Measurements from ENCODE around the gene CLK4.
A peak's percentile ranks its signal among the peaks of the same experiment; 100 is the strongest.

The CLK4 gene

DNA sequence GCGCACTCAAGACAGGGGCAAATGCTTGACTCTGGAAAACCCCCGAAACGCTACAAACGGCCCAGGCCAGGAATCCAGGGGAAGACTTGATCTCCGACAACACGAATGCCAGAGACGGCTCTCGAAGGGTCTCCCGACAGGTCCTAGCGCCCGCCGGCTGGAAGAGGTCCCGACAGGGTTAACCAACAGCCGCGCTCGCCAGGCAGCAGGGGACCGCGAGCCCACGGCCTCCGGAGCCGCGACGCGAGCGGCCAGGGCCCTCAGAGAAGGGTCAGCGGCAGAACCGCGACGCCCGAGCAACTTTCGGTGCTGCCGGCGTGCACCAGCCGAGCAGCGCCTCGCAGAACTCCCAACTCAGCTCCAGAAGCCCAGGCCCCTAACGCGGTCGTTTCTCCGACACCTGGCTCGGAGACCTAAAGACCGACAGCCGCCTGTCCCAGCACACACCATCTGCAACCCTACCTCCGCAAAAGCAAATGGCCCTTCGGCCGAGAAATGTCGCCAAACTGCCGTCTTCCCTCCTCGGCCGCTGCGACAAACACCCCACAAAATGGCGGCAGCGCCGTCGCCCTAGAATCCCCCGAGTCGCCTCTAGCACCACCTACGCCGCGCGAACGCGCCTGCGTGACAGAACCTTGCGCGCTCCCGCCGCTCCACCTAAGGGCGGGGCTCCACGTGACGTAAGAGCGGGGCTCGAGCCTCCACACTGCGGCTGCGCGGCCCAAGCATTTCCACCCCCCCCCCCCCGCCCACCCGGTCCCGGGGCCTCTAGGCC is at the start of gene CLK4:
Gene CLK4 (minus strand): TSS at position 567 of the 775 bp plus-strand sequence. CDS start 3,634 bp downstream, outside the sequence.
- DNase-seq, result peak; percentile 96

DNA sequence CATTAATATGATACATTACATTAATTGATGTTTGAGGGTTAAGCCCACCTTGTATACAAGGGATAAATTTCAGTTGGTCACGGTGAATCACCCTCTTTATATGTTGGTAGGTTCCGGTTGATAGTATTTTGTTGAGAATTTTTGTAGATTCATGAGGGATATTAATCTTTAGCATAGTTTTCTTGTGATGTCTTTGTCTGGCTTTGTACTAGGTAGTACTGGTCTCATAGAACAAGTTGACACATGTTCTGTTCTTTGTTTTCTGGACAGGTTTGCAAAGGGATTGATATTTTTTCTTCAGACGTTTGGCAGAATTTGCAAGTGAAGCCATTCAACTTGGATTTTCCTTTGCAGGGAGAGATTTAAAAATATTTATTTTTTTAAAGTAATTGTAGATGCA is 49.1 kb upstream of the CLK4 start:
- no peak for DNase-seq

DNA sequence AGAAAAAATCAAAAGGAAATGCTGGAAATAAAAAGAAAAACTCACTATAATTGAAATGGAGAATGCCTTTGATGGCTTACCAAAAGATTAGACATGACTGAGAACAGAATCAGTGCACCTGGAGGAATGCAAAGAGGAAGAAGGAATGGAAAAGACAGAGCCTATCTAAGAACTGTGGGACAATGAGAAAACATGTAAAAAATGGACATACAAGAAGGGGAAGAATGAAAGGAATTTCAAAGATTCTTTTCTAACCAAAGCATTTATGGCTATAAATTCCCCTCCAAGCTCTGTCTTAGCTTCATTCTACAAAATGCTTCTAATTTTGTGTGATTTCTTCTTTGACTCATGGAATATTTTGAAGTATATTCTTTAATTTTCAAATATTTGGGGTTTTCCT is 47.5 kb upstream of the CLK4 start:
- no peak for DNase-seq

DNA sequence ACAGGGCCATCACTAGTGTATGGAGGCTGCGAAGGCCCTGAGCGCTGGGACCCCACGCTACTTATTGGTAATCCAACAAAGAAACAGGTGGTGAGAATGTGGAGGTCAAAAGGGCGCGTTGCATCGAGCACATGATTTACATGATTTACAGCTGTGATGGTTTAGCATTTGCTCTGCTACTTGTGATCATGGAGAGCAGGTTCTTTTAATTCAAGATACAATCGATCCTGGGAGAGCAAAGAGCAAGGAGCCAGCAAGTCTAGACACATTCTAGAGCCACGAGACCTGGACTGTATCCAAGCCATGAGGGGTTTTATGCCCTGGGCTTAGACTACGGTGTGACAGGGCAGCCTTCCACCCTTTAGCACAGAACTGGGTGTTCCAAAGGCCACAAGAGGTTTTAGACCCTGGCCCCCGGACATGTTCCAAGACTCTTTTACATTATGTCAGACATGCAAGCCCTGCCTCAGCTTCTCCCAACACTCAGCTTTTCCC is 47.0 kb upstream of the CLK4 start:
- DNase-seq, result no peak

DNA sequence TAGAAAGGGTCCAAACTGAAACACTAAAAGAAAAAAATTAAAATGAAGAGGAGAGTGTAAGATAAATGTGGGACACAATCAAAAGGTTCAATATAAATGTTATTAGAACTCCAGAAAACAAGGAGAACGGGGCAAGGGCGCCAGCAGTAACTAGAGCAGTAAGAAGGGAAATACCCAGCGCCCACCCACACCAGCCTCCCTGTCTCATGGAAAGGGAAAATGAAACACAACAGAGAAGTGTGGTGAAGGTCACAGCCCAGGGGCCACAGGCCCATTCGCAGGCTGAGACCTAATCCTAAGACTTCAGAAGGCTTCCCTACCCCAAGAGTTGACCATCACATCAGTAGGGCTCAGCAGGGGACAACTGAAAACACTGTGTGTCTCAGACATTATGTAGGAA is 45.8 kb upstream of the CLK4 start:
- no peak for DNase-seq

DNA sequence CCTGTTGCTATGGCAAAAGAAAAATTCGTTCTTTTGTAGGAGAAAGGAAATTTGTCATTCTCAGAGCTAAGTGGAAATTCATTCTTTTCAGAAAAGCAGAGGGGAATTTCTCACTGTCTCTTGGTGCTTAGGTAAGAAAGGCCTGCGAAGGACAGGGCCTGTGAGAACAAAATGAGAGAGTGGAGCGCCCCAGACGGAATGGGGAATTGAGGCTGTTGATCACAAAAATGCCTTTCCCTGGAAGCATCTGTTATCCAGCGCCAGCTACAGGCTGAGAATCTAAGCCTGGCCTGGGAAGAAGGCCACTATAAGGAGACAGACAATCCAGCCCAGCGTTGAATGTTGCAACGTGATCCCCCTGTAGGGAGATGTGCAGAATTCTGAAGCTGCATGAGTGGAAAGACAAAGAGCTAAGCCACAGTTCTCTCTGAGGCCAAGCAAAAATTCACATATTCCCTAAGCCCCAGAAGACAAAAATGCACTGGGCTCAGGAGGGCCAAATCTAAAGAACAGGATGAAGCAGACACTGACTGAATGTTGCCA is 44.8 kb upstream of the CLK4 start:
- no peak for DNase-seq

DNA sequence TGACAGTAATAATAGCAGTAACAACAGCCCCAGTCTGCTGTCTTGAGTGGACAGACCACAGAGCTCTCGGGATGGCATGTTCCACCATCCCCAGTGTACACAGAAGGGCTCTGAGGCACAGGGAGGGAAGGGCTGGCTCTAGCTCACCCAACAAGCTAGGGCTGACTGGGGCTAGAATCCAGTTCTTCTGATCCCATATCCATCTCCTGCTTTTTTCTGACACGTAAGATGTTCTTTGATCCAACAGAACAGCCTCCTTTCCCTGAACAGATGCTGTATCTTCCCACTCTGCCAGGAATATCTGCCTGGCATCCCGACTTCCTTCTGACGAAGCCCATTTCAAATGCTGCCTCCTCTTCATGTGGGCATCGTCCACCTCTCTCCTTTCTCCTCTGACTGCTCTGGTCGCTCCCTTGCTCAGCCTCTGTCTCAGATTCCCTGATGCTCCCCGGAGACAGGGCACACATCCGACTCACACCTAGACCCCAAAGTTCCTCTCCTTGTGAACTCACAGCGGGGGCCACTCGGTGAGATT is 43.6 kb upstream of the CLK4 start:
- no peak for DNase-seq

DNA sequence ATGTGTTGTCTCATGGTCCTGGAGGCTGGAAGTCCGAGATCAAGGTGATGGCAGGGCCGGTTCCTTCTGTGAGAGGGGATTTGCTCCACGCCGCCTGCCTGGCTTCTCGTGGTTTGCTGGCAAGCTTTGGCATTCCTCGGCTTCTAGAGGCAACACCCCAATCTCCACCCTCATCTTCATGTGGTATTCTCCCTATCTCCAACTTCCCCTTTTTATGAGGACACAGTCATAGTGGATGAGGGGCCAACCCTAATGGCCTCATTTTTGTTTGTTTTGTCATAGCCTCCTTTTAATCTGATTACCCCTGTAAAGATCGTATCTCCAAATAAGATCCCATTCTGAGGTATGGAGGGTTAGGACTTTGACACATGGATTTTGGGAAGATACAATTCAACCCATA is 41.7 kb upstream of the CLK4 start:
- DNase-seq, result no peak

DNA sequence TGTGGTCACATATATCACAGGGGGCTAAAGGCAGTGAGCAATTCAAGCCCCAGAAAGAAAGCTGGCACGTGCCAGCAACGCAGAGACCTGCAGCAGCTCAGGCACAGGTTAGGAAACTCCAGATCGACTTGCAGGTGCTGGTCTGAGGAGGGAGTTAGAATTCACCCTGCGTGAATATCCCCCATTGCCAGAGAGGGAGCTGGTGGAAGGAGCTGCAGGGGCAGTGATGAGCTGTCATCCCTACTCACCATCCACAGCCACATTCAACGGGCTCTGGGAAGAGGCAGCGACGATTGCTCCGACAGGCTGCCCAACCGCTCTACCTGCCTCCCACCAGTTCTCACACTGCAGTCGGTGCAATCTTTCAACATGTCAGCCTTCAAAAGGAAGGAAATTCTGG is 40.8 kb upstream of the CLK4 start:
- DNase-seq, result no peak

DNA sequence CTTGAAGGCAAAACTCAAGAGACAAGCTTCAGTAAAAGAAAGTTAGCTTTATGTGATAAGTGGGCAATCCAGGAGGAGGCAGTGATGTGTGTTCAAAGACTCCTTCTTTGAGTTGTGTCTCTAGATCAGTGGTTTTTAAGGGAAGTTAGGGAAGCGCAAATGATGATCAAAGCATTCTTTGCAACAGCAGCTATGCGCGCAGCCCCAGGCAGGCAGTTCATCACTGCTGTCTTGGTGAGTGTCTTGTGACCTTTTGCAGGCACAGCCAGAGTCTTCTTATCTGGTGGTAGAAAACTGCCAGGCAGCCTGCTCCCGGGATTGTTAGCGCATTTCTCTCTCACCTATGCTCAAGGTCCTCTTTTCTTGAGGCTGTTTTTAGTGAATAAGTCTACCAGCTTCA is 40.3 kb upstream of the CLK4 start:
- DNase-seq, result no peak

DNA sequence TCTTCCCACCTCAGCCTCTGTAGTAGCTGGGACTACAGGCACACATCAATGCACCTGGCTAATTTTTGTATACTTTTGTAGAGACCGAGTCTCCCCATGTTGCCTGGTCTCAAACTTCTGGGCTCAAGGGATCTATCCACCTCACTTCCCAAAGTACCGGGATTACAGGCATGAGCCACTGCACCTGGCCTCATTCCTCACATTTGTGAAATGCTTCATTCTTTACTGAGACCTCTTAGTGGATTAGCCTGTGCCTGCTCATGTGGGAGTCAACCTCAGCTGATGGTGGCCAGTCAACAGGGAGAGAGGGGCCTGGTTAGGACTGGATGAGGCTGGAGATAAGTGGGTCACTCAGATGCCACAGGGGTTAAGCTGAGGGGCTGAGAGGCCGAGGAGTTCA is 37.3 kb upstream of the CLK4 start:
- no peak for DNase-seq

DNA sequence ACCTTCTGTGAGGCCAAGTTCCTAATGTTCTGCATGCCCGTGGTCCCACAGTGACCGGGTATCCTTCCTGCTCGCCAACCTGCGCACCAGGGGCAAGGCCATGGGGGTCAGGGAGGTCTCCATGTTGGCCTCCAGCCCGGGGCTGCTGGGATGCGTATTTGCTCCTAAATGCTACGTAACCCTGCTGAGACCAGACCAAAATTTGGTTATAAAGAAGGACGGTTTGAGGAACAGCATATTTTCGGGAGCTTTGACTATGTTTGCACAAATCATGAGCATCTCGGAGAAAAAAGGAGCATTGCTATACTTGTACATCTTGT is 35.7 kb upstream of the CLK4 start:
- no peak for DNase-seq

DNA sequence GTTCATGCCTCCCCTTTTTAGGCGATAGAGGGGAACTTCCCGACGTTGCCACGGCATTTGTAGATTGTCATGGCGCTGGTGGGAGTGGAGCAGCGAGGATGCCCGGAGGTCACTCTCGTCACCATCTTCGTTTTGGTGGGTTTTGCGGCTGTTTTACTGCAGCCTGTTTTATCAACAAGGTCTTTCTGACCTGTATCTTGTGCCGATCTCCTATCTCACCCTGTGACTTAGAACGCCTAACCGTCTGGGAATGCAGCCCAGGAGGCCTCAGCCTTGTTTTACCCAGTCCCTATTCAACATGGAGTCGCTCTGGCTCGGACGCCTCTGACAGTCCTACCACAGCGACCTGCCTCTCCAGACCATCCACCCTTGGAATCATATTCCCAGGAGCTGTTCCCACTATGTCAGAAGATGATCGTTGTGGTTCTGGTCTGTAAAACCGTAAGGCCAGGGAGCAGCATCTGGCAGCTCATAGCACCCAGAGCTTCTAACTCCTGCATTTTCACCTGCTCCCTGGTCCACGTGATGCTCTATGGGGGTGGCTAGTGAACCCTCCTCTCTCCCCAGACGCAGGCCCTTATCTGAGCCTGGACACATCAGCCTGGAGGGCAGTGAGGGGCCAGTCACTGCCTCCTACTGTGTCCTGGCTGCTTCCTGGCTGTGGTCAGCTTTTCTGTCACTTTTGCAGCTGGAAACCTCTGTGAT is 35.1 kb upstream of the CLK4 start:
- DNase-seq, result no peak

DNA sequence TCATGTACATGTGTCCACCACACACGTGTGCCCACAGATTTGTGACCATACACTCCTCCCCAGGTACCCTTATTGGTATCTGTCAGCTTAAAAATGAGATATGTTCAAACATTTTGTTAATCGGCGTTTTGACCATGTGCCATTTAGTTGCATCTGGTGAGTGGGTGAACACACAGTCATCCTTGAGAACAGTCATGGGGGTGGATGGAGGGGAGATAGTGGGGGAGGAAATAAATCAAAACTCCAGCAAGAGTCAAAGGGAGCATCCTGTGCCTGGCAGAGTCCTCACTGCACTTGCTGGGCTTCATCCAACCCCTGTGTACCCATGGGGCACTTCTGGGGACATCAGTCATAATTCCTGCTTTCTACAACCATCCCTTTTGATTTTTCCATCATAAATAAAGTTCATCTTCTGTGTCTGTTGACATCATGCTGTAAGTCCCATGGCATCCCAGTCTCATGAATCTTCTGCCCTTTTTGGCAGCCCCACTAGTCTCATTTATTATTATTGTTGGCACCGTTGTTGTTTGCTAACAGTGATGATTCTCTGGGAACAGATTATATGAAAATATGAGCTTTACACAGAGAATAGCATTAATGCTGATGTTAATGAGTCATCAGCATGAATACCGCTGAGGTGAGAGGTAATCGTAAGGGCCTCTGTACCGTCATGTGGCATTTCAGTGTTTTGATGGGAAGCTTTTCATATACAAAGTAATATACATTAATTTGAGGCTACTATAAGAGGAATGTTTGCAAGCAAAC is 24.4 kb upstream of the CLK4 start:
- DNase-seq, result no peak

DNA sequence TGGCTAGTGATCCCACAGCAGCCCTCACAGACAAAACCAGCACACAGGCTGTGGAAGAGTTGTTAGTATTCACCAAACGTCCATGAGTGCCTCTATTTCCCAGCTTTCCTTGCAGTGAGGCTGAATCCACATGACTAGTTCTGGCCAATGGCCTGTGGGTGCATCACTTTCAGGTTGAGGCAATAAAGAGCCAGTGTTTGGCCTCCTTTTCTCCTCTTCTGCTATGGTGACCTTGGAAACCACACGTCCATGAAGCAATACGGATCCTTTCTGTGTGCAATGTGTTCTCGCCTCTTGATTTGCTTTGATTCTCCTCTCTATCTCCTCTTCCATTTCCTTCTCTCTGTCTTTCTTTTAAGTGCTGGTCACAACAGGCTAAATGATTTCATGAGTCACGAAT is 23.4 kb upstream of the CLK4 start:
- no peak for DNase-seq

DNA sequence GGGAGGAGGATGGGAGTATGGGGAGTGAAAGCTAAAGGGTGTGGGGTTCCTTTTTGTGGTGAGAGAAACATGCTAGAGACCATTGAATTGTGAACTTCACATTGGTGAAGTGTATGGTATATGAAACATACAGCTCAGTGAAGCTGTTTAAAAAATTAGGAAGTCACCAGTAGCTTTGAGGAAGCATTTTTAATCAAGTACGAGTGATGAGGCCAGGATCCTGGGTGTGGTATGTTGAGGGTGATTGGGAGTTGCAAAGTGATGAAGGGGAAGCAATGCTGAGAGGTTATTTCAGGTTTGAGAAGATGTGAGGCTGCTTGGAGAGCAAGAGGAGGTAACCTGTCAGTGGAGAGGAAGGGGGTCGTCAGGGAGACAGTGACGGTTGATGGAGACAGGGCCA is 22.7 kb upstream of the CLK4 start:
- DNase-seq, result no peak

DNA sequence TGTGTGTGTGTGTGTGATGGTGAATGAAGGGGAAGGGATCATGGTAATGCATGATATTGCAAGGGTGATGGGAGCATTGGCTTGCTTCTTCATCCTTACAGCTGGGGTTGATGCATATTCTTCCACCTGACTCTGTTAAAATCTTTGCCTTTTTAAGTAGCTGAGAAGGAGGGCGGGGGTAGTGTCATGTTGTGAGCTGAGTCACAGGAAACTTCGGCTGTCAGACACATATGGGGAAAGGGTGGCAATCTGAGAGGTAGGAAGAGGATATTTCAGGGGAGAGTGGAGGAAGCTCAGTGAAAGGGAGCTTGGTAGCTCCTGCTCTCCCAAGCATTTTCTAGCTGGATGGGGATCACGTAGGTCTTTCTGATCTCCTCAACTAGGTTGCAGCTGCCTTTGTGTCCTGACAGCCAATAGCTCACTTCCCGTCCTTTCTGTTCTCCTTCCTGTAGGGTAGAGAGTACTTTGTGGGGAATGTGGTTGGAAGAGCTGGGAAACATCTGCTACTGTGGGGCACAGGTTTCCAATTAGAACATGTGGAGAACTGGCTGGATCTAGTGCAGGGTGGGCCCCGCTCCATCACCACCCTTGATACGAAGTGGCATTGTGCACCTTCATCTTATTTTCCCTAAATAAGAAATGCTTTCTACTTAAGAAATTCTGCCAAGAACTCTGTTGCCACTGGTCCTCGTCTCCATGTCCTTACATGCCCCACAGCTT is 18.1 kb upstream of the CLK4 start:
- no peak for DNase-seq

DNA sequence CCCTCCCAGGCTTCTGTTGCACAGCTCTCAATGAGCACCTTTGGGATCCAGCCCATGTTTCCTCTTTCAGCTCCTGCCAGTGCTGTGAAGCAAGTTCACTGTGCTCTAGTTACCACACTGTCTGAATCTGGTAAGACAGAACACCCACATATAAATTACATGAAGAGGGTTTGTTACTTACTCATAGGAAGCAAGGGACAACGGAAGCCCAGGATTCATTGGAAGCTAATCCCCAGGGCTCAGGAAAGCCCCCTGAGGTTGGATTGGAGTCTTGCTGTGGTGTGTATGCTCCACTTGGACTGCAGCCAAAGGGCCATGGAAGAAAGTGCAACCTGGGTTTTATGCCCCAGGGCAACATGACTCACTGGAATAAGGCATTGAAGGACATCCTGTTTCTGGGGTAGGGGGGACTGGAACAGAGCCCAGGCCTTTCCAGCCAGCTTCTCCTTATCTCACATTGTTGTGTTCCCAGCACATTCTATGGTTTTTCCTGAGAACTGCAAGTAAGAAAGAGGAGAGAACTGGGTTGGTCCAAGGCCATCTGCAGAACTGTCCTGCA is 15.6 kb upstream of the CLK4 start:
- DNase-seq, result no peak

DNA sequence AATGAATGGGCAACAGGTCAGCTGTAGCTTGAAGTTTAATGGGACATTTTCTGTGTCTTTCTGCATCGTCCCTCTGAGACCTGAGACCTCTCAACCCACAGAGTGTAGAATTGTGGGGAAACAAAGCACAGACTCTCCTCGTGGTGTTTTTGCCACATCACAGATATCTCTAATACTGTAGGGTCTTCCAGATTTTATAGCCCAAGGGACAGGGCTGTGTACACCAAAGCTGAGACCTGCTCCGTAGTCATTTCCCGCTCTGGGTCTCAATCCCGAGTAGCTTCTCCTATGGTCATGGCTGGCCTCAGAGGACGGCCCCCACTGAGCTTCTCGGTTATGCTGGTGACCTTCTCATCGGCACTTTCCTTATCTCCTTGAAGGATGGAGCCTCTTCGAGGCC is 14.9 kb upstream of the CLK4 start:
- no peak for DNase-seq

DNA sequence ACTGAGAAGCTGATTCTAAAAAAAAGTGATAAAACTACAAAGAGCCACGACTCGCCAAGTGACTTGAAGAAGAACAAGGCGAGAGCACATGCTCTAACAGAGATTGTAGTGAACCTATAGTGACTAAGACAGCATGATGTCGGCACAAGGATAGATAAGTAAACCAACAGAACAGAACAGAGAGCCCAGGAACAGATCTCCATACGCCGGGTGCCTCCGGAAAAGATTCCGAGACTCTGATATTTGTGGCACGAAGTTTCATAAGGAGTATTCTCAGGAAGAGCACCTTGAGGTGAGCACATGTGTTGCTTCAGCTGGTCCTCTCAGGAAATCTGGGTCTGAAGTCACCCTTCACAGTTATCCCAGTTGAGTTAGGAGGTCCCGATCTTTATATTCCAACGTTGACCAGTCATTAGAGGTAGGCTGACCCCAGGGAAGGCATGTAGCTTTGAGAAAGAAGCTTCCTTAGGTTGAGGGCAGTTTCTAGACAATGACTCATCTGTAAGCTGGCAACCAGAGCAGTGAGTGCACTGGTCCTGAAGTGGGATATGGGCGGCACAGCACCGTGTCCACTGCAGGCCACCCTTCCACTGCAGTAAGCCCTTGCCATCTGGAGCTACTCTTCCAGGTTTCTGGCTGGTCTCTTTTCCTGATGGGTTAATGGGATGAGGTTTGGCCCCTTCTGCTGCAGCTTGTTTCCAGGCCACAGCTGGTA is 13.6 kb upstream of the CLK4 start:
- DNase-seq, result no peak

DNA sequence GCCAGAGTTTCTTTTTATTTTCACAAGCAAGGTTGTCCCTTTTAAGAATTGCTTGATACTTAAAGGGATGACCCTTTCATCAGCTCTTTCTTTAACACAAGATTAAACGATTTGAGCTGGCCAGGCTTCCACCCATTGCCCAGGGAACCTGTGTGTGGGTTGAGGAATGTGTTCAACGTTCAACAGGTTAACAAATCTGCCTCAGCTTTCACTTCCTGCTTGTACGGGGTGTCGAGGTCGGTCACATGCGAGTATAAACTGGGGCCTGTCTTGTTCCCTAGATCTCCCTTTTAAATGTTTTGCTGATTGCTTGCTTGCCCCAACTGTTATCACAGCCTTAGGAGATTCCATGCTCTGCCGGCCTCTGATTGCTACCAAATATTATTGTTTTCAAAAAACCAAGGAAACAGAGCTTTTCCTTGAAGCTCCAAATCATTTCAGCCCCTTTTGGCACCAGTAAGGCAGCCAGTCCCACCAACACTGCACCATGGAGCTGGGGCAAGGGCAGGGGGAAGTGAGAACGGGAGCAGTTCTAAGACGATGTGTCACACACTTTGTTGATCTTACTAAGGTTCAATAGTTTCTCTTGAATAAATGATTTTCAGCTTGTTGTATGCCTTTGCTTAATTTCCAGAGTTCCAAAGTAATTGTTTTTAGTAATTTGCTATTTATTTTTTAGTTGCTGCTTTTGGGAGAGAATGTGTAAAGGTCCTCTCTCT is 10.7 kb upstream of the CLK4 start:
- no peak for DNase-seq
